ENCODE results near the gene BICDL2. TPM values are rescaled to one million over a fixed set of nuclear protein-coding genes. Genes with fewer than 3 reads are reported as not detected.

BICDL2 gene
- polyA plus RNA-seq, 1 of the 3 experiments (the other 2 are of a cell fraction): not detected

- no peak overlapping the region for H3K4me2 ChIP-seq
- no peak for TF ChIP-seq FOXM1 (IDR thresholded peaks at IDR 0.05; ENCODE audit: low read depth)
- TF ChIP-seq, protein P1, sequence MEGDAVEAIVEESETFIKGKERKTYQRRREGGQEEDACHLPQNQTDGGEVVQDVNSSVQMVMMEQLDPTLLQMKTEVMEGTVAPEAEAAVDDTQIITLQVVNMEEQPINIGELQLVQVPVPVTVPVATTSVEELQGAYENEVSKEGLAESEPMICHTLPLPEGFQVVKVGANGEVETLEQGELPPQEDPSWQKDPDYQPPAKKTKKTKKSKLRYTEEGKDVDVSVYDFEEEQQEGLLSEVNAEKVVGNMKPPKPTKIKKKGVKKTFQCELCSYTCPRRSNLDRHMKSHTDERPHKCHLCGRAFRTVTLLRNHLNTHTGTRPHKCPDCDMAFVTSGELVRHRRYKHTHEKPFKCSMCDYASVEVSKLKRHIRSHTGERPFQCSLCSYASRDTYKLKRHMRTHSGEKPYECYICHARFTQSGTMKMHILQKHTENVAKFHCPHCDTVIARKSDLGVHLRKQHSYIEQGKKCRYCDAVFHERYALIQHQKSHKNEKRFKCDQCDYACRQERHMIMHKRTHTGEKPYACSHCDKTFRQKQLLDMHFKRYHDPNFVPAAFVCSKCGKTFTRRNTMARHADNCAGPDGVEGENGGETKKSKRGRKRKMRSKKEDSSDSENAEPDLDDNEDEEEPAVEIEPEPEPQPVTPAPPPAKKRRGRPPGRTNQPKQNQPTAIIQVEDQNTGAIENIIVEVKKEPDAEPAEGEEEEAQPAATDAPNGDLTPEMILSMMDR (IDR thresholded peaks at IDR 0.05): no peak
- TF ChIP-seq FOXJ3 (CRISPR knock-in tag; IDR thresholded peaks at IDR 0.05): no peak
- no peak for TF ChIP-seq USF2 (IDR thresholded peaks at IDR 0.05; ENCODE audit: borderline replicate concordance, low read depth, low read length)
- TF ChIP-seq SIN3A (IDR thresholded peaks at IDR 0.05; ENCODE audit: borderline replicate concordance, low read depth, low read length): no peak
- TF ChIP-seq MEF2A (IDR thresholded peaks at IDR 0.05; ENCODE audit: borderline replicate concordance, low read depth): no peak
- no peak for TF ChIP-seq RAD21 (IDR thresholded peaks at IDR 0.05; ENCODE audit: low read length)
- TF ChIP-seq POLR2AphosphoS5 (IDR thresholded peaks at IDR 0.05; ENCODE audit: low read depth, low read length): no peak
- H3K4me3 ChIP-seq (ENCODE audit: low read depth in 2 of 2, low read length in 1 of 2): no peak overlapping the region
- no peak overlapping the region for H3K27ac ChIP-seq (ENCODE audit: low read depth in 2 of 2, low read length in 1 of 2)
- no peaks in the 10 kb centered on the region for H3K36me3 ChIP-seq (replicated peaks in 1 of 2; ENCODE audit: control insufficient read depth in 1 of 2, insufficient read depth in 2 of 2, low read length in 1 of 2)
- ChIA-PET CTCF (interaction anchor here (1.6 to 8.2 kb wide), 3 partner anchors 10 to 84 kb away, joined by 3 to 72 read pairs (median 10); partner anchors contain the start of genes CLDN6, HCFC1R1, THOC6 and TNFRSF12A), POLR2A (interaction anchor here (1.7 kb wide), 1 partner anchor 10 kb away, joined by 4 read pairs; the partner anchor contains the start of gene TNFRSF12A)
- no peaks in the 10 kb centered on the region for H3K9me3 ChIP-seq
- 88% methylated on average over 7 of the region's 8 CpGs for WGBS (ENCODE audit: low lambda C conversion rate)
- H3K27me3 ChIP-seq (ENCODE audit: insufficient read depth): no peaks in the 10 kb centered on the region
- no peaks in the 10 kb centered on the region for H4K20me1 ChIP-seq (ENCODE audit: insufficient read depth)
- no peaks in the 10 kb centered on the region for H3K79me2 ChIP-seq (ENCODE audit: insufficient read depth)
- no peaks in the 10 kb centered on the region for H3K9me2 ChIP-seq
- no peak overlapping the region for H3K9ac ChIP-seq
- no peak for DNase-seq
- H3F3A ChIP-seq (replicated peaks; ENCODE audit: insufficient read depth): no peaks in the 10 kb centered on the region
- no peak overlapping the region for H2AFZ ChIP-seq (ENCODE audit: low read depth)
- no peaks in the 10 kb centered on the region for H3K4me1 ChIP-seq (ENCODE audit: control insufficient read depth in 1 of 2, insufficient read depth in 2 of 2, low read depth in 1 of 2, low read length in 1 of 2)
Measured at GRCh38 chr16:3010510-3010909, 26.2 kb downstream of the BICDL2 start.

DNA sequence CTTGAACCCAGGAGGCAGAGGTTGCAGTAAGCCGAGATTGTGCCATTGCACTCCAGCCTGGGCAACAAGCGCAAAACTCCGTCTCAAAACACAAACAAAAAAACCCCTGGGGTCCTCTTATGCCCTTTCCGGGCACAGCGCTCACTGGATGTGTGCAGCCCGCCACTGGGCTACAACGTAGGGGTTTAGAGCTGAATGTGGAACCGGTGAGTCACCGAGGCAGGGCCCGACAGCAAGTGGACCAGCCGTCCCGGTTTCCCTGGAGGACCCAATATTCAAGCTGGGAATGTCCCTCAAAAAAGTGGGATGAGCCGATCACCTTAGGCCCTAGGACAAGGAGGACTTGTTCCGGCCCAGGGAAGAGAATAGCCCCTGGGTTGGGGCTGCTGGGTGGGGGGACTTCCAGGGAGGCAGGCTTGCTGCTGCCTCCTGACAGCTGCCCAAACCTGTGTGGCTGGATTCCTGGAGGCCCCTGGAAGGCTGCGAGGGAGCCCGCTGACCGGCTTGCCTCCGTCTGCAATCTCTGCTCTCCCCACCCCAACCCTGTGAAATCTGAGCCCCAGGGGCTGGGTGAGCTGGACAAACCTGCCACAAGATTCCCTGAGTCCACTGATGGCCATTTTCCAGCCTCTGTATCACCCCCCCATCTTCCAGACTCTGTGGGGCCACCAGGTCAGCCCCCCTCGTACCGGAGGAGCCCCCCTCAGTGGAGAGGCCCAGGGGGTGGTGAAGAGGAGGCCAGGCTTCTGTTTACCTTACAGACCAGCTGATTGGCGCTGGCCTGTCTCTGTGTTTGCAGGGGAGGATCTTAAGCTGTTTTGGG is 27.0 kb downstream of the BICDL2 start:
- no peak overlapping the region for H3K4me2 ChIP-seq
- H3K9me2 ChIP-seq: no peaks in the 10 kb centered on the region
- no peaks in the 10 kb centered on the region for H3K36me3 ChIP-seq (replicated peaks in 1 of 2; ENCODE audit: control insufficient read depth in 1 of 2, insufficient read depth in 2 of 2, low read length in 1 of 2)
- H3K9me3 ChIP-seq: no peaks in the 10 kb centered on the region
- H3K9ac ChIP-seq: no peak overlapping the region
- no peak for TF ChIP-seq RAD21 (IDR thresholded peaks at IDR 0.05; ENCODE audit: low read length)
- no peak for TF ChIP-seq FOXM1 (IDR thresholded peaks at IDR 0.05; ENCODE audit: low read depth)
- no peak for TF ChIP-seq EP300 (IDR thresholded peaks at IDR 0.05; ENCODE audit: borderline replicate concordance in 1 of 2, low read depth in 1 of 2, low read length in 1 of 2)
- TF ChIP-seq MXI1 (IDR thresholded peaks at IDR 0.05; ENCODE audit: low read depth, low read length): no peak
- TF ChIP-seq, protein P2, sequence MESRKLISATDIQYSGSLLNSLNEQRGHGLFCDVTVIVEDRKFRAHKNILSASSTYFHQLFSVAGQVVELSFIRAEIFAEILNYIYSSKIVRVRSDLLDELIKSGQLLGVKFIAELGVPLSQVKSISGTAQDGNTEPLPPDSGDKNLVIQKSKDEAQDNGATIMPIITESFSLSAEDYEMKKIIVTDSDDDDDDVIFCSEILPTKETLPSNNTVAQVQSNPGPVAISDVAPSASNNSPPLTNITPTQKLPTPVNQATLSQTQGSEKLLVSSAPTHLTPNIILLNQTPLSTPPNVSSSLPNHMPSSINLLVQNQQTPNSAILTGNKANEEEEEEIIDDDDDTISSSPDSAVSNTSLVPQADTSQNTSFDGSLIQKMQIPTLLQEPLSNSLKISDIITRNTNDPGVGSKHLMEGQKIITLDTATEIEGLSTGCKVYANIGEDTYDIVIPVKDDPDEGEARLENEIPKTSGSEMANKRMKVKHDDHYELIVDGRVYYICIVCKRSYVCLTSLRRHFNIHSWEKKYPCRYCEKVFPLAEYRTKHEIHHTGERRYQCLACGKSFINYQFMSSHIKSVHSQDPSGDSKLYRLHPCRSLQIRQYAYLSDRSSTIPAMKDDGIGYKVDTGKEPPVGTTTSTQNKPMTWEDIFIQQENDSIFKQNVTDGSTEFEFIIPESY (IDR thresholded peaks at IDR 0.05; ENCODE audit: borderline replicate concordance, low read depth): no peak
- no peak for TF ChIP-seq SMC3 (IDR thresholded peaks at IDR 0.05; ENCODE audit: low read depth, low read length)
- no peak for TF ChIP-seq NFIC (IDR thresholded peaks at IDR 0.05; ENCODE audit: borderline replicate concordance)
- no peak for TF ChIP-seq TEAD4 (IDR thresholded peaks at IDR 0.05; ENCODE audit: borderline replicate concordance, insufficient read depth)
- no peaks in the 10 kb centered on the region for H3K27me3 ChIP-seq (ENCODE audit: insufficient read depth)
- DNase-seq: no peak
- no peak overlapping the region for H2AFZ ChIP-seq (ENCODE audit: low read depth)
- H3K79me2 ChIP-seq (ENCODE audit: insufficient read depth): no peaks in the 10 kb centered on the region
- ChIA-PET CTCF (interaction anchor here (0.5 to 8.2 kb wide), 6 partner anchors 11 to 83 kb away, joined by 3 to 72 read pairs (median 4); partner anchors contain the start of genes CLDN6, HCFC1R1, THOC6 and TNFRSF12A), POLR2A (interaction anchor here (1.7 kb wide), 1 partner anchor 11 kb away, joined by 4 read pairs; the partner anchor contains the start of gene TNFRSF12A)
- H3K4me3 ChIP-seq (ENCODE audit: low read depth in 2 of 2, low read length in 1 of 2): no peak overlapping the region
- H3K4me1 ChIP-seq (ENCODE audit: control insufficient read depth in 1 of 2, insufficient read depth in 2 of 2, low read depth in 1 of 2, low read length in 1 of 2): peaks cover 0 to 3% of the 10 kb centered on the region in 2 experiments; a peak in 1 of 4 replicates
- H3K27ac ChIP-seq (ENCODE audit: low read depth in 2 of 2, low read length in 1 of 2): no peak overlapping the region
- no peaks in the 10 kb centered on the region for H4K20me1 ChIP-seq (ENCODE audit: insufficient read depth)
- 83% methylated on average over 13 of the region's 21 CpGs for WGBS (ENCODE audit: low lambda C conversion rate)
- no peaks in the 10 kb centered on the region for H3F3A ChIP-seq (replicated peaks; ENCODE audit: insufficient read depth)

Measured in SK-N-SH (cell line).